Naive thymus-derived CD4-positive, alpha-beta T cell (primary cell): Measurements from ENCODE around the gene KLK6. TPM values are rescaled to one million over a fixed set of nuclear protein-coding genes. Genes with fewer than 3 reads are reported as not detected.

ENCODE experiments used
- ATAC-seq: fragments of 150-1000 bp; cut with Tn5 transposase; 2 replicates; pipeline ENCODE4 v1.10.0; 2021; ENCODE audit warnings: mild to moderate bottlenecking, moderate library complexity
- CTCF ChIA-PET: fragments of 350-600 bp; sonication (Branson Sonifier 250); formaldehyde crosslinking; loops from one replicate; lab custom pipeline; 2021; ENCODE audit warnings: antibody characterized with exemption; lab: Charles Lee
- POLR2A ChIA-PET: fragments of 350-600 bp; sonication (Branson Sonifier 250); formaldehyde crosslinking; loops from one replicate; lab custom pipeline; 2021; ENCODE audit warnings: antibody characterized with exemption, inconsistent platforms; lab: Charles Lee
- DNase-seq, 9 donors: peaks; one replicate each; pipeline versions ENCODE4 v3.0.0 to v3.0.0-alpha.2; 2020 to 2022; ENCODE audit warnings: mixed read lengths in 1 of 9
- H3K27ac ChIP-seq: one replicate; pipeline ENCODE4 v1.7.0; 2013; ENCODE audit warnings: mild to moderate bottlenecking, low read depth, low read length, moderate library complexity
- H3K27me3 ChIP-seq, 2 donors: one replicate each; pipeline ENCODE4 v1.7.0; 2013; ENCODE audit warnings: low read length in 2 of 2, mild to moderate bottlenecking in 2 of 2, moderate library complexity in 2 of 2; ENCODE audit not compliant: control insufficient read depth in 2 of 2, insufficient read depth in 2 of 2
- H3K36me3 ChIP-seq, 3 experiments: 1 replicate in 2 of 3; 2 replicates in 1 of 3; pipeline ENCODE4 v1.7.0; 2013; ENCODE audit warnings: low read length in 3 of 3, mild to moderate bottlenecking in 3 of 3, moderate library complexity in 1 of 3; ENCODE audit not compliant: insufficient read depth in 3 of 3, control insufficient read depth in 2 of 3
- H3K4me1 ChIP-seq, 2 donors: one replicate each; pipeline ENCODE4 v1.7.0; 2013; ENCODE audit warnings: low read length in 2 of 2, mild to moderate bottlenecking in 2 of 2, moderate library complexity in 1 of 2; ENCODE audit not compliant: control insufficient read depth in 2 of 2, insufficient read depth in 2 of 2
- H3K4me3 ChIP-seq: 2 replicates; pipeline ENCODE4 v1.7.0; 2013; ENCODE audit warnings: mild to moderate bottlenecking, low read length
- H3K9me3 ChIP-seq, 3 experiments: 1 replicate in 2 of 3; 2 replicates in 1 of 3; pipeline ENCODE4 v1.7.0; 2013; ENCODE audit warnings: low read length in 3 of 3; ENCODE audit not compliant: control insufficient read depth in 2 of 3
- H3K27ac Mint-ChIP-seq, 9 donors: one replicate each; pipeline ENCODE4 v1.8.0; 2020 to 2022; ENCODE audit warnings: mixed read lengths in 9 of 9, mild to moderate bottlenecking in 8 of 9, moderate library complexity in 5 of 9, inconsistent platforms in 2 of 9
- H3K27me3 Mint-ChIP-seq, 5 donors: one replicate each; pipeline ENCODE4 v1.8.0; 2021 to 2022; ENCODE audit warnings: mixed read lengths in 5 of 5, mild to moderate bottlenecking in 1 of 5
- H3K36me3 Mint-ChIP-seq, 5 donors: one replicate each; pipeline ENCODE4 v1.8.0; 2020 to 2022; ENCODE audit warnings: mixed read lengths in 5 of 5, mild to moderate bottlenecking in 3 of 5, inconsistent platforms in 1 of 5
- H3K4me1 Mint-ChIP-seq, 7 donors: one replicate each; pipeline ENCODE4 v1.8.0; 2020 to 2022; ENCODE audit warnings: mixed read lengths in 7 of 7, mild to moderate bottlenecking in 3 of 7, inconsistent platforms in 1 of 7
- H3K4me3 Mint-ChIP-seq, 10 donors: one replicate each; pipeline ENCODE4 v1.8.0; 2020 to 2022; ENCODE audit warnings: mild to moderate bottlenecking in 10 of 10, mixed read lengths in 10 of 10, moderate library complexity in 6 of 10, inconsistent platforms in 2 of 10
- H3K9me3 Mint-ChIP-seq, 11 donors: one replicate each; pipeline ENCODE4 v1.8.0; 2020 to 2022; ENCODE audit warnings: mixed read lengths in 11 of 11, mild to moderate bottlenecking in 4 of 11, inconsistent platforms in 1 of 11, moderate library complexity in 1 of 11
- intact Hi-C, 2 donors: fragments of 100-400 bp; cut with micrococcal nuclease; formaldehyde crosslinking; loops; one replicate each; pipeline ENCODE4 v1.15.1; 2023
- polyA plus RNA-seq, 2 donors: library from polyadenylated mRNA; unstranded; fragments of 300-500 nt; fragmentation: Illumina TruSeq; gene quantifications; one replicate each; pipeline ENCODE4 v1.2.3, GENCODE V29; 2021
- total RNA-seq, 6 experiments: library from RNA in 5 of 6; stranded (reverse) in 5 of 6; gene quantifications; 1 replicate in 5 of 6; 2 replicates in 1 of 6; pipeline ENCODE4 v1.2.3 and lab custom pipeline; 2021 to 2026

The KLK6 gene
- total and polyA plus RNA-seq, 7 experiments from 2014 or later = not detected

DNA sequence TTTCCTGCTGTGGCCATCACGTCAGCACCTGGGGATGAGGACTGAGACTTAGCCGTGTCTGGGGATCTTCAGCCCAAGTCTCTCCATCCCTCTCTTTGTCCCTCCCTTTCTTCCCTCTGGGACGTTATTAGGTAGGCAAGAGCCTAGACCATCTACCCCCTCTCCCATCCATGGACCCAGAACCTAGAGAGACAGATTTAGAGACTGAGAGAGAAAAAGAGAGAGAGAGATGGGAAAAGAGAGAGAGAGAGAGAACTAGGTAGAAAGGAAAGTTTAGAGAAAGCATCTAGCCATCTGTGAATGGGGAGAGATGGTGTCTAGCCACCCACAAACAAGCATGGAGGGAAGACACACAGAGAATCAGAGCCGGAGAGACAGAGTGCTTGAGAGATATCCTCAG lies 58.7 kb downstream of the KLK6 start:
- H3K27me3 Mint-ChIP-seq = peaks cover 36 to 63% (median 58%) of the 10 kb centered on the region in 5 donors
- Histone ChIP-seq H3K27me3 (peaks cover 0 to 3% of the 10 kb centered on the region in 2 donors), H3K9me3 (no peaks in the 10 kb centered on the region), H3K4me3 (no peak overlapping the region), H3K4me1 (no peaks in the 10 kb centered on the region), H3K36me3 (no peaks in the 10 kb centered on the region), H3K27ac (no peak overlapping the region)
- peak overlapping the region in 1 of 9 donors; percentile 15 for H3K27ac Mint-ChIP-seq
- H3K4me1 Mint-ChIP-seq = peaks cover 0 to 11% (median 6%) of the 10 kb centered on the region in 7 donors
- no peaks in the 10 kb centered on the region for H3K36me3 Mint-ChIP-seq
- peaks cover 0 to 4% (median 0%) of the 10 kb centered on the region in 11 donors for H3K9me3 Mint-ChIP-seq
- no peak overlapping the region for H3K4me3 Mint-ChIP-seq
- no peak for ATAC-seq
- no peak for DNase-seq
- intact Hi-C loops = no loop called here
- ChIA-PET CTCF (no interaction called here), POLR2A (no interaction called here)

DNA sequence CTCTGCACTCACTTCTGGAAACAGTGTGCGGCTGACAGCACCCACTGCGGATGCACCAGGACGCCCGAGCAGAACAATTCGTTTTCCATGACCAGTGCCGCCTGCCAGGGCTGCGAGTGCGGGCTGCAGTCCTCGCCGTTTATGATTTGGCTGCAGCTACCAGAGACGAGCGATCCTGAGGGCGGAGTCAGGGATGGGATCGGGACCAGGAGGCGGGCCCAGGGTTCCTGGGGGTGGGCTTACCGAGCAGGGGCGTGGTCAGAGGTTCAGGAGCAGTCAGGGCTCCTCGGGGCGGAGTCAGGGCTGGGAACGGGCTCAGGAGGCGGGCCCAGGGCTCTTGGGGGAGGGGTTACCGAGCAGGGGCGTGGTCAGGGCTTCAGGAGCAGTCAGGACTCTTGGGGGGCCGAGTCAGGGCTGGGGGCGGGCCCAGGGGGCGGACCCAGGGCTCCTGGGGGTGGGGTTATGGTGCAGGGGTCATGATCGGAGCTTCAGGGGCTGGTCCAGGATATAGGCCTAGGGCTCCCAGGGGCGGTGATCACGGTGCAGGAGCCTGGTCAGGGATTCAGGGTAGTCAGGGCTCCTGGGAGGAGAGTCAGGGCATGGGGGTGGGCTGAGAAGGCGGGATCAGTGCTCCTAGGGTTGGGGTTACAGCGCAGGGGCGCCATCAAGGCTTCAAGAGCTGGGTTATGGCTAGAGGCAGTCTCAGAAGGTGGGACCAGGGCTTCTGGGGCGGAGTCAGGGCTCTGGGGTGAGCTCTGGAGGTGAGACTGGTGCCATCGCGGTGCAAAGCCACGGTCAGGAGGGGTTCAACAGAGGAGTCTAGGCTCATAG lies 59.9 kb downstream of the KLK6 start:
- intact Hi-C loops = no loop called here
- no peak overlapping the region for H3K4me3 ChIP-seq

More for the DNA sequence above, 59.9 kb downstream of the KLK6 start:
- Mint-ChIP-seq H3K36me3 (no peaks in the 10 kb centered on the region), H3K27ac (no peak overlapping the region), H3K27me3 (peaks cover 37 to 74% (median 65%) of the 10 kb centered on the region in 5 donors), H3K4me1 (peaks cover 0 to 11% (median 6%) of the 10 kb centered on the region in 7 donors), H3K9me3 (peaks cover 0 to 4% (median 0%) of the 10 kb centered on the region in 11 donors), H3K4me3 (peak overlapping the region in 7 of 10 donors; percentile 27 to 73 (median 51))
- ChIA-PET POLR2A (no interaction called here), CTCF (no interaction called here)
- Histone ChIP-seq H3K27me3 (peaks cover 0 to 3% of the 10 kb centered on the region in 2 donors), H3K27ac (no peak overlapping the region), H3K9me3 (no peaks in the 10 kb centered on the region), H3K36me3 (no peaks in the 10 kb centered on the region), H3K4me1 (no peaks in the 10 kb centered on the region)
- no peak for ATAC-seq
- peak in 1 of 9 donors; percentile 49 for DNase-seq

Other genes starting within 250 kb of the KLK6 start
- under 1 TPM in 2 of 5 experiments, not detected in 3; 0.64 to 0.69 TPM for gene SHANK1, start 249.8 kb downstream of the KLK6 start, total RNA-seq
- not detected for gene SHANK1, start 249.8 kb downstream of the KLK6 start, polyA plus RNA-seq
- 1 to 10 TPM in 4 of 5 experiments, under 1 TPM in 1; 0.36 to 4.6 (median 3.1) TPM for gene CLEC11A, start 246.2 kb downstream of the KLK6 start, total RNA-seq
- 1 to 10 TPM; 2.4 to 6.4 TPM for gene CLEC11A, start 246.2 kb downstream of the KLK6 start, polyA plus RNA-seq
- not detected for gene GPR32, start 199.1 kb downstream of the KLK6 start, total RNA-seq
- not detected for gene GPR32, start 199.1 kb downstream of the KLK6 start, polyA plus RNA-seq
- gene ACP4, start 179.2 kb downstream of the KLK6 start, total RNA-seq = not detected
- gene ACP4, start 179.2 kb downstream of the KLK6 start, polyA plus RNA-seq = not detected
- 1 to 10 TPM in 1 of 5 experiments, not detected in 4; 1.3 TPM for gene KLK1, start 145.8 kb downstream of the KLK6 start, total RNA-seq
- gene KLK1, start 145.8 kb downstream of the KLK6 start, polyA plus RNA-seq = not detected
- gene KLK15, start 136.0 kb downstream of the KLK6 start, total RNA-seq = not detected
- gene KLK15, start 136.0 kb downstream of the KLK6 start, polyA plus RNA-seq = not detected
- not detected for gene KLK3, start 114.7 kb downstream of the KLK6 start, total RNA-seq
- gene KLK3, start 114.7 kb downstream of the KLK6 start, polyA plus RNA-seq = not detected
- not detected for gene KLK2, start 96.2 kb downstream of the KLK6 start, total RNA-seq
- not detected for gene KLK2, start 96.2 kb downstream of the KLK6 start, polyA plus RNA-seq
- gene KLK4, start 58.2 kb downstream of the KLK6 start, total RNA-seq = not detected
- gene KLK4, start 58.2 kb downstream of the KLK6 start, polyA plus RNA-seq = not detected
- not detected for gene KLK5, start 16.6 kb downstream of the KLK6 start, total RNA-seq
- gene KLK5, start 16.6 kb downstream of the KLK6 start, polyA plus RNA-seq = not detected
- gene KLK7, start 14.3 kb upstream of the KLK6 start, total RNA-seq = not detected
- gene KLK7, start 14.3 kb upstream of the KLK6 start, polyA plus RNA-seq = not detected
- not detected for gene KLK8, start 32.0 kb upstream of the KLK6 start, total RNA-seq
- gene KLK8, start 32.0 kb upstream of the KLK6 start, polyA plus RNA-seq = not detected
- not detected for gene KLK10, start 50.1 kb upstream of the KLK6 start, total RNA-seq
- not detected for gene KLK10, start 50.1 kb upstream of the KLK6 start, polyA plus RNA-seq
- gene KLK11, start 57.0 kb upstream of the KLK6 start, total RNA-seq = not detected
- gene KLK11, start 57.0 kb upstream of the KLK6 start, polyA plus RNA-seq = not detected
- gene KLK12, start 65.4 kb upstream of the KLK6 start, total RNA-seq = not detected
- not detected for gene KLK12, start 65.4 kb upstream of the KLK6 start, polyA plus RNA-seq
- gene KLK13, start 95.5 kb upstream of the KLK6 start, total RNA-seq = not detected
- not detected for gene KLK13, start 95.5 kb upstream of the KLK6 start, polyA plus RNA-seq
- gene KLK14, start 113.3 kb upstream of the KLK6 start, total RNA-seq = under 1 TPM; 0.34 to 0.92 (median 0.66) TPM
- gene KLK14, start 113.3 kb upstream of the KLK6 start, polyA plus RNA-seq = not detected
- 10 to 100 TPM in 3 of 5 experiments, 1 to 10 TPM in 2; 3.3 to 11.8 (median 10.5) TPM for gene CTU1, start 138.8 kb upstream of the KLK6 start, total RNA-seq
- gene CTU1, start 138.8 kb upstream of the KLK6 start, polyA plus RNA-seq = 1 to 10 TPM; 3.0 to 6.3 TPM
- gene SIGLEC9, start 155.3 kb upstream of the KLK6 start, total RNA-seq = 10 to 100 TPM in 1 of 5 experiments, 1 to 10 TPM in 3, under 1 TPM in 1; 0.34 to 26.8 (median 2.2) TPM
- gene SIGLEC9, start 155.3 kb upstream of the KLK6 start, polyA plus RNA-seq = under 1 TPM; 0.46 to 0.69 TPM
- 10 to 100 TPM in 1 of 5 experiments, under 1 TPM in 3, not detected in 1; 0.67 to 10.3 (median 0.83) TPM for gene SIGLEC7, start 172.7 kb upstream of the KLK6 start, total RNA-seq
- gene SIGLEC7, start 172.7 kb upstream of the KLK6 start, polyA plus RNA-seq = under 1 TPM in 1 of 2 donors, not detected in 1; 0.25 TPM